RWPE2 (cell line): ENCODE results near the gene GLS2.

Source experiments
- ATAC-seq: fragments of 200-7000 bp; cut with Tn5 transposase; 3 replicates; pipeline ENCODE4 v1.9.1; 2021; ENCODE audit warnings: low read depth
- DNase-seq: peaks from one replicate; pipeline ENCODE4 v3.0.0-alpha.2; 2020; ENCODE audit warnings: low spot score
- H3K27ac ChIP-seq: fragments of 450-650 bp; 2 replicates; pipeline ENCODE4 v1.5.1; 2017; ENCODE audit warnings: mild to moderate bottlenecking; ENCODE audit not compliant: poor library complexity, severe bottlenecking
- H3K27me3 ChIP-seq: fragments of 250-450 bp; sonication (Bioruptor Pico); 2 replicates; pipeline ENCODE4 v1.5.1; 2021; ENCODE audit warnings: mild to moderate bottlenecking, moderate library complexity; ENCODE audit not compliant: insufficient read depth, poor library complexity, severe bottlenecking
- H3K36me3 ChIP-seq: fragments of 250-450 bp; sonication (Bioruptor Pico); 2 replicates; pipeline ENCODE4 v1.5.1; 2020; ENCODE audit warnings: low read depth, mild to moderate bottlenecking, moderate library complexity
- H3K4me1 ChIP-seq: fragments of 250-450 bp; sonication (Bioruptor Pico); 2 replicates; pipeline ENCODE4 v1.5.1; 2021; ENCODE audit warnings: mild to moderate bottlenecking, moderate library complexity; ENCODE audit not compliant: insufficient read depth, poor library complexity, severe bottlenecking
- H3K4me3 ChIP-seq: fragments of 250-450 bp; sonication (Bioruptor Pico); 2 replicates; pipeline ENCODE4 v1.5.1; 2021; ENCODE audit warnings: mild to moderate bottlenecking, moderate library complexity; ENCODE audit not compliant: severe bottlenecking
- H3K9me3 ChIP-seq: fragments of 250-450 bp; sonication (Bioruptor Pico); 2 replicates; pipeline ENCODE4 v1.5.1; 2021; ENCODE audit warnings: mild to moderate bottlenecking, moderate library complexity; ENCODE audit not compliant: severe bottlenecking
- CTCF ChIP-seq: fragments of 450-650 bp; IDR thresholded peaks from one replicate; pipeline ENCODE4 v1.5.1; 2017; ENCODE audit warnings: mild to moderate bottlenecking, moderate library complexity; ENCODE audit not compliant: poor library complexity, severe bottlenecking

GLS2 gene

GRCh38 chr12:56488041-56488955 lies at the start of gene GLS2:
GLS2 (minus strand) TSS chr12:56488161; CDS start chr12:56488118, 43 bp downstream.
- H3K4me3 ChIP-seq, result peak within 1 kb of the TSS; percentile 38

GRCh38 chr12:56537546-56537945 lies 49.6 kb upstream of the GLS2 start:
- no peak; the same call in 2 of the 3 replicates for ATAC-seq
- Histone ChIP-seq H3K27ac (peak overlapping the region; percentile 53), H3K4me3 (no peak overlapping the region), H3K9me3 (no peaks in the 10 kb centered on the region), H3K4me1 (peaks cover 12% of the 10 kb centered on the region), H3K36me3 (peaks cover 49% of the 10 kb centered on the region), H3K27me3 (no peaks in the 10 kb centered on the region)
- TF ChIP-seq CTCF, result no peak
- no peak for DNase-seq

More at GRCh38 chr12:56488041-56488955, at the start of gene GLS2:
- peaks cover 5% of the 10 kb centered on the region for H3K4me1 ChIP-seq
- H3K9me3 ChIP-seq, result no peaks in the 10 kb centered on the region
- H3K27me3 ChIP-seq, result peaks cover 13% of the 10 kb centered on the region
- H3K27ac ChIP-seq, result no peak within 1 kb of the TSS
- no peak for TF ChIP-seq CTCF
- peak; percentile 86 for DNase-seq
- ATAC-seq, result peak; percentile 91
- H3K36me3 ChIP-seq, result no peaks in the 10 kb centered on the region

GRCh38 chr12:56530390-56531055 lies 42.6 kb upstream of the GLS2 start:
- Histone ChIP-seq H3K36me3 (peaks cover 48% of the 10 kb centered on the region), H3K4me1 (peaks cover 45% of the 10 kb centered on the region), H3K9me3 (no peaks in the 10 kb centered on the region), H3K27me3 (no peaks in the 10 kb centered on the region), H3K4me3 (no peak overlapping the region), H3K27ac (peak overlapping the region; percentile 98)
- TF ChIP-seq CTCF, result no peak
- DNase-seq (no peak), ATAC-seq (no peak)

GRCh38 chr12:56529656-56530055 lies 41.7 kb upstream of the GLS2 start:
- no peak for TF ChIP-seq CTCF
- DNase-seq, result no peak
- H3K9me3 ChIP-seq, result no peaks in the 10 kb centered on the region
- H3K4me3 ChIP-seq, result no peak overlapping the region
- H3K4me1 ChIP-seq, result peaks cover 54% of the 10 kb centered on the region
- ATAC-seq, result no peak
- no peaks in the 10 kb centered on the region for H3K27me3 ChIP-seq
- peaks cover 52% of the 10 kb centered on the region for H3K36me3 ChIP-seq
- H3K27ac ChIP-seq, result peak overlapping the region; percentile 98
